ENCODE results near the gene ME2.
"Not testable (repeated sequence)": the region's sequence is repeated elsewhere in the genome, so short reads cannot be mapped to it uniquely, and the experiment has no call there.

ME2 gene

DNA sequence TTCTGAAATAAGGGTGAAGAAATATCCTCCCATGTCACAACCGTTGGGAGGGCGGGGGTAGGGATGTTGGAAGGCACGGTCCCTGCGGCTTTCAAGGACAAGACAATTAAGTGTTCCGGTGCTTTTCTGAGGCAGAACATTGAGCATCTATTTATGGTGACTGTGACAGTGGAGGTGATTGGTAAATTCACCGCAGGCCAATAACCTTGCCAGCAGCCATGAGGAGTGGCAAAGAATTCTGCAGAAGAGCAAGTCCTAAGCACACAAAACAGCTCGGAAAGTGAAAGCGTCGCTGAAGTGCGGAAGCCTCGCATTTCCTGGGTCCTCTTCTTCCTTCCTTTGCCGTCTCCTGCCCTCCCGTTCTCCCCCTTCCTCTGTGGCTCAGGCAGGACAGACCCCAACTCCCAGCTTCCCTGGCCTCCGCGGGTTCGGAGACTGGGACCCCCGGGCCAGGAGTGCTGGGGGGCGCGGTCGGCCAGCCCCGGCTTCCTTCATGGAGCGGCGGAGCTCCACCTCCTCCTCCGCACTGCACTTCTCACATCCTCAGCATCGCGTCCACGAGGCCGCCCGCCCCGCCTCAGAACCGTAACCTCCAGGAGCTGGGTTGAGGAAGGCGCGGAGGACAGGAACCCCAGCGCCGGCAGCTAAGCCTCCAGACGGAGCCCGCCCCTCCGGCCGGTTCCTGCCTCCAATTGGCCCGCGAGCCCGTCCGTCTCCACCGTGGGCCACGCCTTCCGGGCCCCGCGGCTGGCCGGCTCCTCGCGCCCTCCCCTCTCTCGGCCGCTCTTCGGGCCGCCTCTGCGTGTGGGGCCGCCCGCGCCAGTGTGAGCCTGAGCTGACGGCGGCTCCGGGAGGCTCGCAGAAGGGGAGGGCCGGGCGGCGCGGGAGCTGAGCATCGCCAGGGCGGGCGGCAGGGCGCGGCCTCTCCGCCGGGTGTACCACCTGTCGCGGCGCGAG lies at the start of gene ME2:
Gene ME2, plus strand, starts transcription at position 774 of the 957 bp plus-strand sequence. CDS start 16,703 bp downstream, outside the sequence.
- no peaks in the 10 kb centered on the region for H3K9me3 ChIP-seq (ENCODE audit: control insufficient read depth in 1 of 2, low read length in 2 of 2)

DNA sequence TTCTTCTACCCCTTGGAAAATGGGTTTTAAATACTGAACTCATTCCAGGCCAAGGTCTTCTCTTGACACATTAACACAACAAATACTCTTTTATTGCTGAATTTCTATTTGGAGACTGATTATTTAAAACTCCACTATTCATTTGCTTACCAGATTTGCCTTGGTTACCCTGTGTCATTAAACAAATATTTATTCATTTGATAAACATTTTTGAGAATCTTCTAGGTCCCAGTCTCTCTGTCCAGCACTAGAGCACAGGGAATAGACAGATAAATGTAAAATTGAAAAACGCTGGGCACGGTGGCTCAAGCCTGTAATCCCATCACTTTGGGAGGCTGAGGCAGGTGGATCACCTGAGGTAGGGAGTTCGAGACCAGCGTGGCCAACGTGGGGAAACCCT lies 49.3 kb upstream of the ME2 start:
- no peak overlapping the region for H3K9ac ChIP-seq (ENCODE audit: low read depth in 1 of 2, low read length in 2 of 2)
- H3K4me3 ChIP-seq (ENCODE audit: low read depth in 1 of 2, low read length in 2 of 2) = no peak overlapping the region
- H3K9me3 ChIP-seq (ENCODE audit: control insufficient read depth in 1 of 2, low read length in 2 of 2) = no peaks in the 10 kb centered on the region
- H3K4me1 ChIP-seq (ENCODE audit: control insufficient read depth in 1 of 2, insufficient read depth in 2 of 2, low read length in 2 of 2) = peaks cover 0 to 5% of the 10 kb centered on the region in 2 donors
- no peaks in the 10 kb centered on the region for H3K36me3 ChIP-seq (ENCODE audit: control insufficient read depth in 1 of 2, insufficient read depth in 2 of 2, low read length in 2 of 2)
- H3K27me3 ChIP-seq (ENCODE audit: control insufficient read depth in 1 of 2, insufficient read depth in 2 of 2, low read length in 2 of 2) = no peaks in the 10 kb centered on the region
- H3K27ac ChIP-seq (ENCODE audit: low read depth, low read length) = no peak overlapping the region

More for the DNA sequence above, at the start of gene ME2:
- Histone ChIP-seq H3K27ac (ENCODE audit: low read depth, low read length) (peak within 1 kb of the TSS; percentile 95), H3K4me3 (ENCODE audit: low read depth in 1 of 2, low read length in 2 of 2) (peak within 1 kb of the TSS; percentile 74 to 93), H3K27me3 (ENCODE audit: control insufficient read depth in 1 of 2, insufficient read depth in 2 of 2, low read length in 2 of 2) (no peaks in the 10 kb centered on the region), H3K4me1 (ENCODE audit: control insufficient read depth in 1 of 2, insufficient read depth in 2 of 2, low read length in 2 of 2) (peaks cover 20 to 25% of the 10 kb centered on the region in 2 donors), H3K9ac (ENCODE audit: low read depth in 1 of 2, low read length in 2 of 2) (peak within 1 kb of the TSS; percentile 82 to 87), H3K36me3 (ENCODE audit: control insufficient read depth in 1 of 2, insufficient read depth in 2 of 2, low read length in 2 of 2) (no peaks in the 10 kb centered on the region)

DNA sequence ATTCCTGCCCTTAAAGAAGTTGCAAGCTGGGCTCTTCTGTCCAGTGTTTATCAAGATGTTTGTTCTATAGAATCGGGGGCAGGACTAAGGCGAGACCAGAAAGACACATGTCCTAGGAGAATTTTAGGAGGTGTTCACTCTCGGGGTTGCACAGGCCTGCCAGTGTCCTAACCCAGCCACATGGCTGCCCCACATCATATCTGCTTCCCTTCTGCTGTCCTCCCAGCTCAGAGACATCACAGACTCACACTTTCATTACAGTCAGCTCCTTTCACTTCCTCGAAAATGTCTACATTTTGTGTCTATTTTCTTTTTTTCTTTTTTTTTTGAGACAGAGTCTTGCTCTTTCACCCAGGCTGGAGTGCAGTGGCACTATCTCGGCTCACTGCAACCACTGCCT lies 48.4 kb upstream of the ME2 start:
- Histone ChIP-seq H3K4me3 (ENCODE audit: low read depth in 1 of 2, low read length in 2 of 2) (no peak overlapping the region), H3K27me3 (ENCODE audit: control insufficient read depth in 1 of 2, insufficient read depth in 2 of 2, low read length in 2 of 2) (no peaks in the 10 kb centered on the region), H3K9ac (ENCODE audit: low read depth in 1 of 2, low read length in 2 of 2) (no peak overlapping the region), H3K4me1 (ENCODE audit: control insufficient read depth in 1 of 2, insufficient read depth in 2 of 2, low read length in 2 of 2) (peaks cover 0 to 5% of the 10 kb centered on the region in 2 donors), H3K27ac (ENCODE audit: low read depth, low read length) (no peak overlapping the region), H3K36me3 (ENCODE audit: control insufficient read depth in 1 of 2, insufficient read depth in 2 of 2, low read length in 2 of 2) (no peaks in the 10 kb centered on the region), H3K9me3 (ENCODE audit: control insufficient read depth in 1 of 2, low read length in 2 of 2) (no peaks in the 10 kb centered on the region)

- Histone ChIP-seq H3K4me3 (ENCODE audit: low read depth in 1 of 2, low read length in 2 of 2) (no peak overlapping the region), H3K9me3 (ENCODE audit: control insufficient read depth in 1 of 2, low read length in 2 of 2) (no peaks in the 10 kb centered on the region), H3K4me1 (ENCODE audit: control insufficient read depth in 1 of 2, insufficient read depth in 2 of 2, low read length in 2 of 2) (peaks cover 4 to 11% of the 10 kb centered on the region in 2 donors), H3K27me3 (ENCODE audit: control insufficient read depth in 1 of 2, insufficient read depth in 2 of 2, low read length in 2 of 2) (no peaks in the 10 kb centered on the region), H3K36me3 (ENCODE audit: control insufficient read depth in 1 of 2, insufficient read depth in 2 of 2, low read length in 2 of 2) (no peaks in the 10 kb centered on the region), H3K27ac (ENCODE audit: low read depth, low read length) (no peak overlapping the region), H3K9ac (ENCODE audit: low read depth in 1 of 2, low read length in 2 of 2) (no peak overlapping the region)
Measured at GRCh38 chr18:50832754-50833153, 46.2 kb upstream of the ME2 start.

DNA sequence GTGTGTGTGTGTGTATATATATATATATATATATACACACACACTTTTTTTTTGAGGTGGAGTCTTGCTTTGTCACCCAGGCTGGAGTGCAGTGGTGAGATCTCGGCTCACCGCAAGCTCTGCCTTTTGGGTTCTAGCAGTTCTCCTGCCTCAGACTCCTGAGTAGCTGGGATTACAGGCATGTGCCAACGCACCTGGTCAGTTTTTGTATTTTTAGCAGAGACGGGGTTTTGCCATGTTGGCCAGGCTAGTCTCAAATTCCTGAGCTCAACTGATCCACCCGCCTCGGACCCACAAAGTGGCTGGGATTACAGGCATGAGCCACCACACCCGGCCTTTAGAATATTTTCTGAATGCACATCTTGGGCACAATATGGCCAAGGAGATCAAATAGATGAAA lies 45.4 kb upstream of the ME2 start:
- not testable (repeated sequence) for H3K9ac ChIP-seq (ENCODE audit: low read depth in 1 of 2, low read length in 2 of 2); H3K27ac ChIP-seq (ENCODE audit: low read depth, low read length); H3K9me3 ChIP-seq (ENCODE audit: control insufficient read depth in 1 of 2, low read length in 2 of 2); H3K36me3 ChIP-seq (ENCODE audit: control insufficient read depth in 1 of 2, insufficient read depth in 2 of 2, low read length in 2 of 2); H3K4me3 ChIP-seq (ENCODE audit: low read depth in 1 of 2, low read length in 2 of 2); H3K27me3 ChIP-seq (ENCODE audit: control insufficient read depth in 1 of 2, insufficient read depth in 2 of 2, low read length in 2 of 2)
- H3K4me1 ChIP-seq (ENCODE audit: control insufficient read depth in 1 of 2, insufficient read depth in 2 of 2, low read length in 2 of 2) = peaks cover 4 to 11% of the 10 kb centered on the region in 2 donors

- no peaks in the 10 kb centered on the region for H3K9me3 ChIP-seq (ENCODE audit: control insufficient read depth in 1 of 2, low read length in 2 of 2)
- peaks cover 18 to 25% of the 10 kb centered on the region in 2 donors for H3K4me1 ChIP-seq (ENCODE audit: control insufficient read depth in 1 of 2, insufficient read depth in 2 of 2, low read length in 2 of 2)
- H3K36me3 ChIP-seq (ENCODE audit: control insufficient read depth in 1 of 2, insufficient read depth in 2 of 2, low read length in 2 of 2) = no peaks in the 10 kb centered on the region
- peak overlapping the region in 1 of 2 donors; percentile 9 for H3K4me3 ChIP-seq (ENCODE audit: low read depth in 1 of 2, low read length in 2 of 2)
- H3K27me3 ChIP-seq (ENCODE audit: control insufficient read depth in 1 of 2, insufficient read depth in 2 of 2, low read length in 2 of 2) = no peaks in the 10 kb centered on the region
- H3K27ac ChIP-seq (ENCODE audit: low read depth, low read length) = no peak overlapping the region
- no peak overlapping the region for H3K9ac ChIP-seq (ENCODE audit: low read depth in 1 of 2, low read length in 2 of 2)
Measured at GRCh38 chr18:50836521-50836957, 42.4 kb upstream of the ME2 start.

DNA sequence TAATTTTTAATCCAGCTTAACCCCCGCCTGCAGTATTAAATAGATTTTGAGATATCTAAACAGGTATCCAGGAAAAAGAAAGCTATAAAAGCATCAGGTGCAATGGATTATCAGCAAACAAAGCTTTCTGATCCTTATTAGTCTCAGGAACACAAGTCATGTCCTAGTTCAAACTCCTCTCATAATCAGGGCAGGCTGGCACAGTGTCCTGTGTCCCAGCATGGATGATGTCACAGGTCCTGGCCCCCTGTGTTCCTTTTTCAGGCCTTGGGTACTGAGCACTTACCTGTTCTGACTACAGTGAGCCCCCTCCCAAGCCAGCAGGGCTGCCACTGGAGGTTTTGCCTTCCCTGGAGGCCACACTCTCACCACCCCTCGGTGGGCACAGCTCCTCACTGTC lies 39.6 kb upstream of the ME2 start:
- no peak overlapping the region for H3K9ac ChIP-seq (ENCODE audit: low read depth in 1 of 2, low read length in 2 of 2)
- H3K4me3 ChIP-seq (ENCODE audit: low read depth in 1 of 2, low read length in 2 of 2) = no peak overlapping the region
- no peaks in the 10 kb centered on the region for H3K9me3 ChIP-seq (ENCODE audit: control insufficient read depth in 1 of 2, low read length in 2 of 2)
- peaks cover 18 to 28% of the 10 kb centered on the region in 2 donors for H3K4me1 ChIP-seq (ENCODE audit: control insufficient read depth in 1 of 2, insufficient read depth in 2 of 2, low read length in 2 of 2)
- no peaks in the 10 kb centered on the region for H3K36me3 ChIP-seq (ENCODE audit: control insufficient read depth in 1 of 2, insufficient read depth in 2 of 2, low read length in 2 of 2)
- H3K27me3 ChIP-seq (ENCODE audit: control insufficient read depth in 1 of 2, insufficient read depth in 2 of 2, low read length in 2 of 2) = no peaks in the 10 kb centered on the region
- H3K27ac ChIP-seq (ENCODE audit: low read depth, low read length) = no peak overlapping the region

GRCh38 chr18:50839996-50840395 lies 38.9 kb upstream of the ME2 start:
- no peak overlapping the region for H3K4me3 ChIP-seq (ENCODE audit: low read depth in 1 of 2, low read length in 2 of 2)
- peaks cover 18 to 34% of the 10 kb centered on the region in 2 donors for H3K4me1 ChIP-seq (ENCODE audit: control insufficient read depth in 1 of 2, insufficient read depth in 2 of 2, low read length in 2 of 2)
- H3K9ac ChIP-seq (ENCODE audit: low read depth in 1 of 2, low read length in 2 of 2) = no peak overlapping the region
- no peaks in the 10 kb centered on the region for H3K9me3 ChIP-seq (ENCODE audit: control insufficient read depth in 1 of 2, low read length in 2 of 2)
- H3K27me3 ChIP-seq (ENCODE audit: control insufficient read depth in 1 of 2, insufficient read depth in 2 of 2, low read length in 2 of 2) = no peaks in the 10 kb centered on the region
- H3K36me3 ChIP-seq (ENCODE audit: control insufficient read depth in 1 of 2, insufficient read depth in 2 of 2, low read length in 2 of 2) = no peaks in the 10 kb centered on the region
- no peak overlapping the region for H3K27ac ChIP-seq (ENCODE audit: low read depth, low read length)

GRCh38 chr18:50842846-50843245 lies 36.1 kb upstream of the ME2 start:
- Histone ChIP-seq H3K4me3 (ENCODE audit: low read depth in 1 of 2, low read length in 2 of 2) (no peak overlapping the region), H3K27me3 (ENCODE audit: control insufficient read depth in 1 of 2, insufficient read depth in 2 of 2, low read length in 2 of 2) (no peaks in the 10 kb centered on the region), H3K9me3 (ENCODE audit: control insufficient read depth in 1 of 2, low read length in 2 of 2) (no peaks in the 10 kb centered on the region), H3K4me1 (ENCODE audit: control insufficient read depth in 1 of 2, insufficient read depth in 2 of 2, low read length in 2 of 2) (peaks cover 14 to 26% of the 10 kb centered on the region in 2 donors), H3K27ac (ENCODE audit: low read depth, low read length) (no peak overlapping the region), H3K36me3 (ENCODE audit: control insufficient read depth in 1 of 2, insufficient read depth in 2 of 2, low read length in 2 of 2) (no peaks in the 10 kb centered on the region), H3K9ac (ENCODE audit: low read depth in 1 of 2, low read length in 2 of 2) (no peak overlapping the region)

DNA sequence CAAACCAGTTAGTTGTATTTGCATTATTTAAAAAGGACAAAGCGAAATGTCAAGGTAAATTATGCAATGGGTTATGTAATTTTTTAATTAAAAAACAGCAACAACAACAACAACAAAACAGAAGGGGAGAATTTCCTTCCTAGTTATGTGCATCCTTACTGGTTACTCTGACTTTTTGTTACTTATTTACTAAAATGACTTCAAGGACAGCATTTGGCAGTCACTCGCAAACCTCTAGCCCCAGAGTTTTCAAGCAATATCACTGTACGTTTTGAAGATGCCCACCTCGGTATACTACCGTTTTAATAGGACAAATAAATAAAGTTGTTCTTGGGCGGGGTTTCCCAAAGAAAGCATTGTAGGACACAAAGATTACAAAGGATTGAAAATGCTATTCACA lies 34.4 kb upstream of the ME2 start:
- Histone ChIP-seq H3K27me3 (ENCODE audit: control insufficient read depth in 1 of 2, insufficient read depth in 2 of 2, low read length in 2 of 2) (no peaks in the 10 kb centered on the region), H3K9me3 (ENCODE audit: control insufficient read depth in 1 of 2, low read length in 2 of 2) (no peaks in the 10 kb centered on the region), H3K4me3 (ENCODE audit: low read depth in 1 of 2, low read length in 2 of 2) (no peak overlapping the region), H3K4me1 (ENCODE audit: control insufficient read depth in 1 of 2, insufficient read depth in 2 of 2, low read length in 2 of 2) (peaks cover 8 to 18% of the 10 kb centered on the region in 2 donors), H3K9ac (ENCODE audit: low read depth in 1 of 2, low read length in 2 of 2) (no peak overlapping the region), H3K36me3 (ENCODE audit: control insufficient read depth in 1 of 2, insufficient read depth in 2 of 2, low read length in 2 of 2) (no peaks in the 10 kb centered on the region), H3K27ac (ENCODE audit: low read depth, low read length) (no peak overlapping the region)

Data from duodenal mucosa (tissue), 2 donors.